HG03196 (cell line): ENCODE results near the gene CAPN2.

ENCODE experiments used
- ATAC-seq: cut with Tn5 transposase; IDR thresholded peaks from one replicate; pipeline ENCODE4 v1.9.1; 2021; ENCODE audit not compliant: unreplicated experiment

The CAPN2 gene

GRCh38 chr1:223824712-223825111 is 112.4 kb downstream of the CAPN2 start:
- no peak for ATAC-seq
